ENCODE results near the gene OTOG.

The OTOG gene, protein sequence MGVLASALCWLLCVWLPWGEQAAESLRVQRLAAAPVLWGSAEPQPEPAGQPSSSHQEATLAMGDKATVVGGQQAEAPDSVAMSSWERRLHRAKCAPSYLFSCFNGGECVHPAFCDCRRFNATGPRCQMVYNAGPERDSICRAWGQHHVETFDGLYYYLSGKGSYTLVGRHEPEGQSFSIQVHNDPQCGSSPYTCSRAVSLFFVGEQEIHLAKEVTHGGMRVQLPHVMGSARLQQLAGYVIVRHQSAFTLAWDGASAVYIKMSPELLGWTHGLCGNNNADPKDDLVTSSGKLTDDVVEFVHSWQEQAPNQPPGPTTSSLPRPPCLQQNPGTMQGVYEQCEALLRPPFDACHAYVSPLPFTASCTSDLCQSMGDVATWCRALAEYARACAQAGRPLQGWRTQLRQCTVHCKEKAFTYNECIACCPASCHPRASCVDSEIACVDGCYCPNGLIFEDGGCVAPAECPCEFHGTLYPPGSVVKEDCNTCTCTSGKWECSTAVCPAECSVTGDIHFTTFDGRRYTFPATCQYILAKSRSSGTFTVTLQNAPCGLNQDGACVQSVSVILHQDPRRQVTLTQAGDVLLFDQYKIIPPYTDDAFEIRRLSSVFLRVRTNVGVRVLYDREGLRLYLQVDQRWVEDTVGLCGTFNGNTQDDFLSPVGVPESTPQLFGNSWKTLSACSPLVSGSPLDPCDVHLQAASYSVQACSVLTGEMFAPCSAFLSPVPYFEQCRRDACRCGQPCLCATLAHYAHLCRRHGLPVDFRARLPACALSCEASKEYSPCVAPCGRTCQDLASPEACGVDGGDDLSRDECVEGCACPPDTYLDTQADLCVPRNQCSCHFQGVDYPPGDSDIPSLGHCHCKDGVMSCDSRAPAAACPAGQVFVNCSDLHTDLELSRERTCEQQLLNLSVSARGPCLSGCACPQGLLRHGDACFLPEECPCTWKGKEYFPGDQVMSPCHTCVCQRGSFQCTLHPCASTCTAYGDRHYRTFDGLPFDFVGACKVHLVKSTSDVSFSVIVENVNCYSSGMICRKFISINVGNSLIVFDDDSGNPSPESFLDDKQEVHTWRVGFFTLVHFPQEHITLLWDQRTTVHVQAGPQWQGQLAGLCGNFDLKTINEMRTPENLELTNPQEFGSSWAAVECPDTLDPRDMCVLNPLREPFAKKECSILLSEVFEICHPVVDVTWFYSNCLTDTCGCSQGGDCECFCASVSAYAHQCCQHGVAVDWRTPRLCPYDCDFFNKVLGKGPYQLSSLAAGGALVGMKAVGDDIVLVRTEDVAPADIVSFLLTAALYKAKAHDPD (N-terminal part only)

GRCh38 chr11:17547051-17547577 is at the start of gene OTOG:
Gene OTOG, plus strand, starts transcription at chr11:17547259. Its CDS starts 114 bp downstream, at chr11:17547373.
- no peaks in the 10 kb centered on the region for H3K9me3 ChIP-seq (ENCODE audit: control insufficient read depth, insufficient read depth, low read length)
- peak within 1 kb of the TSS; percentile 58 for H3K4me3 ChIP-seq (ENCODE audit: low read depth, low read length)
- H3K9ac ChIP-seq (ENCODE audit: low read depth, low read length), result peak within 1 kb of the TSS; percentile 13
- H3K36me3 ChIP-seq (ENCODE audit: control insufficient read depth, insufficient read depth, low read length), result no peaks in the 10 kb centered on the region
- peaks cover 32% of the 10 kb centered on the region for H3K27me3 ChIP-seq (ENCODE audit: control insufficient read depth, insufficient read depth, low read length)
- H3K4me1 ChIP-seq (ENCODE audit: control insufficient read depth, insufficient read depth, low read length), result peaks cover 6% of the 10 kb centered on the region

GRCh38 chr11:17498058-17498457 is 49.0 kb upstream of the OTOG start:
- no peaks in the 10 kb centered on the region for H3K27me3 ChIP-seq (ENCODE audit: control insufficient read depth, insufficient read depth, low read length)
- H3K9ac ChIP-seq (ENCODE audit: low read depth, low read length), result no peak overlapping the region
- no peaks in the 10 kb centered on the region for H3K4me1 ChIP-seq (ENCODE audit: control insufficient read depth, insufficient read depth, low read length)
- H3K4me3 ChIP-seq (ENCODE audit: low read depth, low read length), result no peak overlapping the region
- no peaks in the 10 kb centered on the region for H3K9me3 ChIP-seq (ENCODE audit: control insufficient read depth, insufficient read depth, low read length)
- no peaks in the 10 kb centered on the region for H3K36me3 ChIP-seq (ENCODE audit: control insufficient read depth, insufficient read depth, low read length)

DNA sequence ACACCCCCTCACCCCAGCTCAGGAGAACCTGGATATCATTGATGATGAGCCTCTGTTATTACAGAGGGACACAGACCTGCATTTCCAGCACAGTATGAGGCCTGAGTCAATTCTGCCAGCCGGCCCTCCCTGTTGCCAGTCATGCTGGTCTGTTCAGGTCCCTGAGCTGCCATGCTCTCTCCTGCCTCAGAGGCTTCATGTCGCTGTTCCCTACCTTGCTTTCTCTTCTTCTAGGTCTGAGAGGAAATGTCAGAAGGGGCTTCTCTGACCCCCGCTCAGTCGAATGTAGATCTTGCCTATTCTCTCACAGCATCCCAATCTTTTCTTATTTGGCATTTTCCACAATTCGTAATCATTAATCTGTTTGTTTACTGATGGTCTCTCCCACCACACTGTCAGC is 48.6 kb upstream of the OTOG start:
- Histone ChIP-seq H3K4me1 (ENCODE audit: control insufficient read depth, insufficient read depth, low read length) (no peaks in the 10 kb centered on the region), H3K9ac (ENCODE audit: low read depth, low read length) (no peak overlapping the region), H3K36me3 (ENCODE audit: control insufficient read depth, insufficient read depth, low read length) (no peaks in the 10 kb centered on the region), H3K9me3 (ENCODE audit: control insufficient read depth, insufficient read depth, low read length) (no peaks in the 10 kb centered on the region), H3K27me3 (ENCODE audit: control insufficient read depth, insufficient read depth, low read length) (no peaks in the 10 kb centered on the region), H3K4me3 (ENCODE audit: low read depth, low read length) (no peak overlapping the region)

DNA sequence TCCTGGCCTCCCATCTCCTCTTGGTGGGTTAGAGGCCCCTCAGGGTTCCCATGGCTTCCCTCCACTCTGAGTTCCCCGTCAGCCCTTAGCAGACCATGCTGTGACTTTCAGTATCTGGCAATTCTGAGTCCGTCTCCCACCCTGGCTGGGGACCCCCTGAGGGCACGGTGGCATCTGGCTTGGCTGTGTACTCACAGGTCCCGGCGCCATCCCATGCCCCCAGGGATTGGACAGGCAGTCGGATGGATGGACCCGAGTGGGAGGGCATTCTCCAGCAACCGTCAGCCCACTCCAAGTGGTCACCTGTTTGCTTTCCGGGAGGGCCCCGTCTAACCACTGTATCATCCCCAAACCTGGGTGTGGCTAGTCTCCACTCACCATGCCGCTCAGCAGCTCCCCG is 46.4 kb upstream of the OTOG start:
- H3K4me1 ChIP-seq (ENCODE audit: control insufficient read depth, insufficient read depth, low read length), result no peaks in the 10 kb centered on the region
- H3K9me3 ChIP-seq (ENCODE audit: control insufficient read depth, insufficient read depth, low read length), result no peaks in the 10 kb centered on the region
- no peaks in the 10 kb centered on the region for H3K27me3 ChIP-seq (ENCODE audit: control insufficient read depth, insufficient read depth, low read length)
- no peaks in the 10 kb centered on the region for H3K36me3 ChIP-seq (ENCODE audit: control insufficient read depth, insufficient read depth, low read length)
- H3K9ac ChIP-seq (ENCODE audit: low read depth, low read length), result no peak overlapping the region
- no peak overlapping the region for H3K4me3 ChIP-seq (ENCODE audit: low read depth, low read length)

DNA sequence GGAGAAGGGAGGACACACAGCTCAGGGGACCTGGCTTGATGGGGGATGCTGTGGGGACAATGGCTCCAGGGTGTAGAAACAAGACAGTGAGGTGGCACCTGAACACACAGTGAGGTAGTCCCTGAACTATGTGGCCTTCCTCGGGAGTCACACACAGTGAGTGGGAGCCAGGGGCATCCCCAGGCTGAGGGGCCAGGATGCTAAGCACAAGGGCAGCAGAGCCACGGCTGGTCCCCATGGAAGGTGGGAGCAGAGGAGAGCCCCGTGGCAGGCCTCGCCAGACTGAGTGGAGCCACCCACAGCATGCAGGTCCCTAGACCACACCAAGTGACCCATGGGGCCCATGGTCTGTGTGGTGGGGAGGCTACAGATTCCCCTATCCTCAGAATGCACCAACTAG is 44.4 kb upstream of the OTOG start:
- Histone ChIP-seq H3K9me3 (ENCODE audit: control insufficient read depth, insufficient read depth, low read length) (no peaks in the 10 kb centered on the region), H3K4me1 (ENCODE audit: control insufficient read depth, insufficient read depth, low read length) (no peaks in the 10 kb centered on the region), H3K9ac (ENCODE audit: low read depth, low read length) (no peak overlapping the region), H3K36me3 (ENCODE audit: control insufficient read depth, insufficient read depth, low read length) (no peaks in the 10 kb centered on the region), H3K4me3 (ENCODE audit: low read depth, low read length) (no peak overlapping the region), H3K27me3 (ENCODE audit: control insufficient read depth, insufficient read depth, low read length) (no peaks in the 10 kb centered on the region)

DNA sequence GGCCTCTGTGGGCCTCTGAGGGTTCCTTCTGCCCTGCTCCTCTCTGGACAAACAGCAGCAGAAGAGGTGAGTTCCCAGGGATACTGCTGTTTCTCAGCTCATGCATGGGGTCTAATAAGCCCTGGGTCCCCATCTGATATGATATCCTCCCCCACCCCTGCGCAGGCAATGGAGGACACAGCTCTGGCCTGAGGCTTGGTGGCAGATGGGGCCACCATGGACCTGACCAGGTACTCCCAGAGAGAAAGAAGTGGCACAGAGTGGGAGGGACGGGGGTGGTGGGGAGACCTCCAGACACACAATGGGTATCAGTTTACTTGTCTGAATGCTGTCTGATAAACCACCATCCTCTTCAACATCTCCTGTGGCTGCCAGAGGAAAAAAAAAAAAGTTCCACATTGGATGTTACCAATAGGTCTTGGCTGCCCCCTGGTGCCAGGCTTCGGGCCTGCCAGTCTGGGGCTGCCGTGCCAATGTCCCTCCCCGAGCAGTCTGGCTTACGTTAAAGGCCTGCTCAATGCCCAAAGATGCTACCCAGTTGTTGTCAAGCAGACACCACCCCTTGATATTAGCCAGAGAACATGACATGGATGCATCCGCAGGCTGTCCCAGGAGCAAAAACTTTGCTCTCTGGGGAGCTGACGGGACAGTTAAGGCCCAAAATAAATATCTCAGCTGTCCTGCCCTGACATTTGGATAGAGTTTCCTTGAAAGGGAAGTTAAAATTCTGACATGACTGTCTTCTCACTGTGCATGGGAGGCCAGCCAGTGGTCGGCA is 42.5 kb upstream of the OTOG start:
- Histone ChIP-seq H3K4me3 (ENCODE audit: low read depth, low read length) (no peak overlapping the region), H3K9ac (ENCODE audit: low read depth, low read length) (no peak overlapping the region), H3K27me3 (ENCODE audit: control insufficient read depth, insufficient read depth, low read length) (no peaks in the 10 kb centered on the region), H3K4me1 (ENCODE audit: control insufficient read depth, insufficient read depth, low read length) (no peaks in the 10 kb centered on the region), H3K36me3 (ENCODE audit: control insufficient read depth, insufficient read depth, low read length) (no peaks in the 10 kb centered on the region), H3K9me3 (ENCODE audit: control insufficient read depth, insufficient read depth, low read length) (no peaks in the 10 kb centered on the region)

GRCh38 chr11:17505146-17505545 is 41.9 kb upstream of the OTOG start:
- Histone ChIP-seq H3K4me1 (ENCODE audit: control insufficient read depth, insufficient read depth, low read length) (no peaks in the 10 kb centered on the region), H3K4me3 (ENCODE audit: low read depth, low read length) (no peak overlapping the region), H3K27me3 (ENCODE audit: control insufficient read depth, insufficient read depth, low read length) (no peaks in the 10 kb centered on the region), H3K36me3 (ENCODE audit: control insufficient read depth, insufficient read depth, low read length) (no peaks in the 10 kb centered on the region), H3K9me3 (ENCODE audit: control insufficient read depth, insufficient read depth, low read length) (no peaks in the 10 kb centered on the region), H3K9ac (ENCODE audit: low read depth, low read length) (no peak overlapping the region)

DNA sequence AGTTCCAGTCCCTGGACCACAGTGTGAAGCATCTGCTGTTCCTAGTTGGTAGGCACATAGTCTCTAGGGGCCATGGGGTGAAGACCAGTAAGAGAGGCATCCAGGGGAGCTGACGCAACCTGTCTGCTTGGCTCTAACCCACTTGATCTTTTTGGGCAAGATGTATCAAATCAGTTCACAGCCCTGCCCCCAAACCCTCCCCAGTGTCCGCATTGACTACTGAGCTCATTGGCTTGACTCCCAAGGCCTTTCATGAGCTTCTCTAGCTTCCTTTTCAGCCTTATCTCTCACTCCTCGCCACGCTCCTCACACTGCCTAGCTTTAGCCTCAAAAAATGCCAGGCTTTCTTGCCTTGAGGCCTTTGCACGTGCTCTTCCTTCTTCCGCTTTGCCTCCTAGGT is 40.7 kb upstream of the OTOG start:
- Histone ChIP-seq H3K27me3 (ENCODE audit: control insufficient read depth, insufficient read depth, low read length) (no peaks in the 10 kb centered on the region), H3K4me3 (ENCODE audit: low read depth, low read length) (no peak overlapping the region), H3K9ac (ENCODE audit: low read depth, low read length) (no peak overlapping the region), H3K9me3 (ENCODE audit: control insufficient read depth, insufficient read depth, low read length) (no peaks in the 10 kb centered on the region), H3K4me1 (ENCODE audit: control insufficient read depth, insufficient read depth, low read length) (peaks cover 2% of the 10 kb centered on the region), H3K36me3 (ENCODE audit: control insufficient read depth, insufficient read depth, low read length) (no peaks in the 10 kb centered on the region)

DNA sequence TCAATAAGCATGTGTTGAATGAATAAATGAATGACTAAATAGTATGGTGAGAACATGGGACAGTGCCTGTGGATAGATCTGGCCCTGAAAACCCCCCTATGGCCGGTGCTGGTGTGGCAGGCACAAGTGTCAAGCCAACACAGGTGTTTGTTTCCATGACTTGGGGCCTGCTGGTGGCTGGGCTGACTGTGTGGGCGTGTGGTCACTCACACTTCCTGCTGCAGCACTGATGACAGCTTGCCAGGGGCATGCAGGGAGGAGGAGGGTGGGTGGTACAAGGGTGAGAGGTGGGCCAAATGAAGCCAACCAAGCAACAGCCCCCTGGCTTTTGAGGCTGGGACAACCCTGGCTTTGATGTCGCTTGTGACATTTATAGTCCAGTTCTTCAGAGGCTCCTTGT is 40.1 kb upstream of the OTOG start:
- Histone ChIP-seq H3K36me3 (ENCODE audit: control insufficient read depth, insufficient read depth, low read length) (no peaks in the 10 kb centered on the region), H3K4me1 (ENCODE audit: control insufficient read depth, insufficient read depth, low read length) (peaks cover 2% of the 10 kb centered on the region), H3K27me3 (ENCODE audit: control insufficient read depth, insufficient read depth, low read length) (no peaks in the 10 kb centered on the region), H3K4me3 (ENCODE audit: low read depth, low read length) (no peak overlapping the region), H3K9me3 (ENCODE audit: control insufficient read depth, insufficient read depth, low read length) (no peaks in the 10 kb centered on the region), H3K9ac (ENCODE audit: low read depth, low read length) (no peak overlapping the region)

DNA sequence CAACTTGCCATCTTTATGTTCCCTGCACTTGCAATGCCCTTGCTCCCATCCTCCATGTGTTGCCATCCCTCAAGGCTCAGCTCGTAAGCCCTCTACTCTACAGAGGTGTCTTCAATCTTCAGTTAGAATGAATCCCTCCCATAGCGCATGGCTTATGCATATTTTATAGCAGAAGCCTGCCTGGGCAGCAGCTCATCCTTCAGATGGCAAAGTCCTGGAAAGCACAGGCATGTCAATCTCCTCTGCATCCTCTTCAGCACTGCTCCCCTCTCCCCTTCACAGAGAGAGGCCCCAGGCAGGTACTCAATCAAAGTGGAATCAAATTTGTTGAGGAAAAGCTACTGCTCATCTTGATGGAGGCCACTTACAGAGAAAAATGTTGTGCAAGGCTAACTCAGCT is 39.3 kb upstream of the OTOG start:
- H3K4me1 ChIP-seq (ENCODE audit: control insufficient read depth, insufficient read depth, low read length), result peaks cover 2% of the 10 kb centered on the region
- no peaks in the 10 kb centered on the region for H3K27me3 ChIP-seq (ENCODE audit: control insufficient read depth, insufficient read depth, low read length)
- no peaks in the 10 kb centered on the region for H3K9me3 ChIP-seq (ENCODE audit: control insufficient read depth, insufficient read depth, low read length)
- no peaks in the 10 kb centered on the region for H3K36me3 ChIP-seq (ENCODE audit: control insufficient read depth, insufficient read depth, low read length)
- no peak overlapping the region for H3K9ac ChIP-seq (ENCODE audit: low read depth, low read length)
- no peak overlapping the region for H3K4me3 ChIP-seq (ENCODE audit: low read depth, low read length)

- Histone ChIP-seq H3K9ac (ENCODE audit: low read depth, low read length) (no peak overlapping the region), H3K4me3 (ENCODE audit: low read depth, low read length) (no peak overlapping the region), H3K27me3 (ENCODE audit: control insufficient read depth, insufficient read depth, low read length) (no peaks in the 10 kb centered on the region), H3K9me3 (ENCODE audit: control insufficient read depth, insufficient read depth, low read length) (no peaks in the 10 kb centered on the region), H3K4me1 (ENCODE audit: control insufficient read depth, insufficient read depth, low read length) (peaks cover 2% of the 10 kb centered on the region), H3K36me3 (ENCODE audit: control insufficient read depth, insufficient read depth, low read length) (no peaks in the 10 kb centered on the region)
Observed at GRCh38 chr11:17508306-17508705, 38.8 kb upstream of the OTOG start.

All from iPS-15b (cell line).